ENCODE results near the gene FRMD5. TPM values are rescaled to one million over a fixed set of nuclear protein-coding genes. Genes with fewer than 3 reads are reported as not detected.

FRMD5 gene
- total RNA-seq, 4 donors from 2014 or later: 0.15 to 2.5 (median 0.29) TPM

DNA sequence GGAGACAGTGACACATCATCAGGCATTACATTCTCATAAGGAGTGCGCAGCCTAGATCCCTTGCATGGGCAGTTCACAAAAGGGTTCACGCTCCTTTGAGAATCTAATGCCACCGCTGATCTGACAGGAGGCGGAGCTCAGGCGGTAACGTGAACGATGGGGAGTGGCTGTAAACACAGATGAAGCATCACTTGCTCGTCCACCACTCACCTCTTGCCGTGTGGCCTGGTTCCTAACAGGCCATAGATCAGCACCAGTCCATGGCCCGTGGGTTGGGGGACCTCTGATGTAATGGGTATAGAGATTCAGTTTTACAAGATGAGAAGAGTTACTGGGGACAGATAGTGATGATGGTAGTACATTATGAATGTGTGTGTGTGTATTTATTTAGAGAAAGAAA is 63.0 kb downstream of the FRMD5 start:
- H3K4me3 ChIP-seq (ENCODE audit: low read depth, poor library complexity, severe bottlenecking): no peak overlapping the region
- TF ChIP-seq POLR2A (IDR thresholded peaks at IDR 0.05): no peak
- TF ChIP-seq, protein P1, sequence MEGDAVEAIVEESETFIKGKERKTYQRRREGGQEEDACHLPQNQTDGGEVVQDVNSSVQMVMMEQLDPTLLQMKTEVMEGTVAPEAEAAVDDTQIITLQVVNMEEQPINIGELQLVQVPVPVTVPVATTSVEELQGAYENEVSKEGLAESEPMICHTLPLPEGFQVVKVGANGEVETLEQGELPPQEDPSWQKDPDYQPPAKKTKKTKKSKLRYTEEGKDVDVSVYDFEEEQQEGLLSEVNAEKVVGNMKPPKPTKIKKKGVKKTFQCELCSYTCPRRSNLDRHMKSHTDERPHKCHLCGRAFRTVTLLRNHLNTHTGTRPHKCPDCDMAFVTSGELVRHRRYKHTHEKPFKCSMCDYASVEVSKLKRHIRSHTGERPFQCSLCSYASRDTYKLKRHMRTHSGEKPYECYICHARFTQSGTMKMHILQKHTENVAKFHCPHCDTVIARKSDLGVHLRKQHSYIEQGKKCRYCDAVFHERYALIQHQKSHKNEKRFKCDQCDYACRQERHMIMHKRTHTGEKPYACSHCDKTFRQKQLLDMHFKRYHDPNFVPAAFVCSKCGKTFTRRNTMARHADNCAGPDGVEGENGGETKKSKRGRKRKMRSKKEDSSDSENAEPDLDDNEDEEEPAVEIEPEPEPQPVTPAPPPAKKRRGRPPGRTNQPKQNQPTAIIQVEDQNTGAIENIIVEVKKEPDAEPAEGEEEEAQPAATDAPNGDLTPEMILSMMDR (IDR thresholded peaks at IDR 0.05): no peak
- intact Hi-C loops (cut with DNase I; ENCODE audit: low total_unique reads): no loop called here
- WGBS, 2 donors: 84 to 93% methylated on average over 10 of the region's 10 CpGs
- no peak for DNase-seq (ENCODE audit: low spot score in 2 of 2)

DNA sequence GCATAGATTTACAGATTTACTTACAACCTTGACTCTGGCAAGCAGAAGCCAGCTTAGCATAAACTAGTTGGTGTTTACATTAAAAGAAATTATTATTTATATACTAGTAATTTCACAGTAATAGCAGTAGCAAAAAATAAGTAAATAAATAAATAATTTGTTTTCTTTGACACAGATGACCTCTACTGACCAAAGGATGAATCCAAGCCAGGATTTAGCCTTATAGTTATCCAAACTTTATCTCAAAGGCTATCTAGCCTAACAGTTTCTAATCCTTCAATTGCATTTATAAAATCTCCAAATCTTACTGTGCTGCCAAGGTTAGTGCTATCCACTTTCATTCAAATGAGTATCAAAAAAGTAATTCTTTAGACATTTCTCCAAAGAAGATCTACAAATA is 64.3 kb downstream of the FRMD5 start:
- no peak for DNase-seq (ENCODE audit: low spot score in 2 of 2)
- H3K4me3 ChIP-seq (ENCODE audit: low read depth, poor library complexity, severe bottlenecking): no peak overlapping the region
- no peak for TF ChIP-seq POLR2A (IDR thresholded peaks at IDR 0.05)
- TF ChIP-seq, protein P1 (IDR thresholded peaks at IDR 0.05): no peak
- intact Hi-C loops (cut with DNase I; ENCODE audit: low total_unique reads): no loop called here

DNA sequence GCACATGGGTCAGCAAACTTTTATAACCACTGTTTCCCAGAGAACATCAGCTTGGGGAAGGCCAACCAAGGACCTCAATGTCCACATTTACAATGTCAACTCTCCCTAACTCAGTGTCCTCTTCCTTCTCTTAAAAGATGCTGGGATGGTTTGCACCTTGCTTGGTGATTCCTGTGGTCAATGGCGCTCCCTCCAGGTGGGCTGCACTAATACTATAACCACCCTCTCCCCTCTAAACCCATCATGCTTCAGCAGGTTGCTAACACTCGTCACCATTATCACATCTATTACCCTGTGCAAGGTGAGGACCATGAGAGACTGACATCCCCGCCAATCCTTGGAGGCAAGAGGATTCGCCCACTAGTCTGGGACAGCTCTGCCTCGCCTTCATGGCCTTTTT is 65.2 kb downstream of the FRMD5 start:
- TF ChIP-seq, protein P1 (IDR thresholded peaks at IDR 0.05): no peak
- TF ChIP-seq POLR2A (IDR thresholded peaks at IDR 0.05): no peak
- intact Hi-C loops (cut with DNase I; ENCODE audit: low total_unique reads): loop anchor here (10.0 kb wide), 1 partner anchor 55 kb away; no protein-coding TSS in a partner anchor
- 87 to 93% methylated on average over 5 of the region's 5 CpGs for WGBS, 2 donors
- no peak for DNase-seq (ENCODE audit: low spot score in 2 of 2)
- H3K4me3 ChIP-seq (ENCODE audit: low read depth, poor library complexity, severe bottlenecking): no peak overlapping the region

DNA sequence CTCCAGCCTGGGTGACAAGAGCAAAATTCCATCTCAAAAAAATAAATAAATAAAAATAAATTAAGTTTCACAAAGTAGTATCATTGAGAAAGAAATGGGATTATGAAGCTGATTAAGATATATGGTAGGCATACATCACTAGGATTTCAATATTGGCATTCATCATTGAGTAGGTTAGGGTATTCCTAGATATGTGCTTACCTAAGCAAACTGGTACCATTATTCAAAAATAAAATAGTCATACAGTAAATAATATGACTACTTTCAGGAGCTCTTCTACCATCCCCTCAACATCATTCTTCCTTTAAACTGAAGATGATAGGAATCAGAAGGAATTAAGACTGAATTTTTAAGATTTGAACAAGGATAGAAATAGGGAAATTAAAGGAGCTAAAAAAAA is 66.6 kb downstream of the FRMD5 start:
- H3K4me3 ChIP-seq (ENCODE audit: low read depth, poor library complexity, severe bottlenecking): no peak overlapping the region
- no peak for DNase-seq (ENCODE audit: low spot score in 2 of 2)
- intact Hi-C loops (cut with DNase I; ENCODE audit: low total_unique reads): loop anchor here (10.0 kb wide), 1 partner anchor 56 kb away; no protein-coding TSS in a partner anchor
- no peak for TF ChIP-seq POLR2A (IDR thresholded peaks at IDR 0.05)
- TF ChIP-seq, protein P1 (IDR thresholded peaks at IDR 0.05): no peak

DNA sequence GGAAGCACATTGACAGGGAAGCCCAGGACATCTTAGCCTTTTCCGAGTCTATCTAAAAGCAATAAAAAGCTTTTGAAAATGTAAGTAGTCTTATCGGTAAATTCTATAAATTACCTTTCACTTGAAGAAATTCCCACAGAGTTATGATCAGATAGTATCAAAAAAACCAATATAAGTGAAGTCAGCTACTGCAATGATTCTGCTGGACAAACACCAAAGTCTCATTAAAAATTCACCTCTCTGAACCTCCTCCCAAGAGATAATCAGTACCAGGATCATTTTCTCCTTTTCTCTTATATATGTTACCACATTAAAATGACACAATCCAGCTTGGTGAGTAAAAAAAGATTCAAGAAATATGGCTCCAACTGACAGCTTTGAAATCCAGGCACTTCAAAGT is 69.2 kb downstream of the FRMD5 start:
- 77 to 79% methylated on average over 2 of the region's 2 CpGs for WGBS, 2 donors
- no peak for TF ChIP-seq POLR2A (IDR thresholded peaks at IDR 0.05)
- TF ChIP-seq, protein P1 (IDR thresholded peaks at IDR 0.05): no peak
- intact Hi-C loops (cut with DNase I; ENCODE audit: low total_unique reads): loop anchor here (10.0 kb wide), 1 partner anchor 59 kb away; no protein-coding TSS in a partner anchor
- no peak for DNase-seq (ENCODE audit: low spot score in 2 of 2)
- no peak overlapping the region for H3K4me3 ChIP-seq (ENCODE audit: low read depth, poor library complexity, severe bottlenecking)

DNA sequence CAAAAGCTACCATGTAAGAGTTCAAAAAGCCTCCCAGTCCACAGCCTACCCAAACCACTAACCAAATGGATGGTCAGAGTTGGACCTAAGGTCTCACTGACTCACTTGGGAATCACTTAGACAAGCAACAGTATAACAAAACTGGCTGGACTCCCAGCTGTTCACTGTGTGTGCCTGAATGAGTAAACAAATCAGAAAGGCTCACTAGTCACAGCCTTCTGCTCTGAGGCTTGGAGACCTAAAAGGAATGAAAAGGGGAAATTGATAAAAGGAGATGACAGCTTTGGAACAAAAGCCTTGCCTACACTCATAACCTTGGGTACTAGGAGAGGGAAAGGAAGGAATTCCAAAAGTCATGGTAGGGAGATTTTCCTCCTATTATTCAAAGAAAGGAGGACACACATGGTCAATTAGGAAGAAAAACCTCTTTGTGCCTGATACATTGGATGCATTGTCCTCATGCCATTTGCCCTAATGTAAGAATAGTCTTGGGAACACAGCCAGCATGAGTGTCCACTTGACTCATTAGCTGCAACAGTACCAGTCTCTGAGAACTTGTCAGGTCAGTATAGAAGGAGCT is 92.3 kb downstream of the FRMD5 start:
- TF ChIP-seq, protein P1 (IDR thresholded peaks at IDR 0.05): no peak
- no peak for TF ChIP-seq POLR2A (IDR thresholded peaks at IDR 0.05)

More for the DNA sequence above, 92.3 kb downstream of the FRMD5 start:
- H3K4me3 ChIP-seq (ENCODE audit: low read depth, poor library complexity, severe bottlenecking): no peak overlapping the region
- intact Hi-C loops (cut with DNase I; ENCODE audit: low total_unique reads): no loop called here
- DNase-seq (ENCODE audit: low spot score in 2 of 2): no peak

All from lower leg skin (tissue), 4 donors.